GM12878 (cell line): ENCODE results near the gene INHA. TPM values are rescaled to one million over a fixed set of nuclear protein-coding genes. Genes with fewer than 3 reads are reported as not detected.

Experiments used
- ATAC-seq: fragments of 200-7000 bp; cut with Tn5 transposase; 3 replicates; pipeline ENCODE4 v1.9.1; 2020; ENCODE audit warnings: mild to moderate bottlenecking, moderate library complexity
- BruUV-seq: library from RNA; stranded (reverse); fragments of 400-500 nt; replicated peaks from 2 replicates; lab custom pipeline; 2021; lab: Mats Ljungman, UMichigan
- CTCF ChIA-PET: fragments of 300-600 bp; sonication (Branson Sonifier 250); formaldehyde crosslinking; extraction: SDS; loops from one replicate; lab custom pipeline; 2021; ENCODE audit warnings: inconsistent platforms; lab: Yijun Ruan, JAX
- POLR2A ChIA-PET: fragments of 350-600 bp; formaldehyde crosslinking; extraction: SDS; loops from one replicate; lab custom pipeline; 2021; ENCODE audit warnings: inconsistent platforms; lab: Charles Lee
- RAD21 ChIA-PET: fragments of 300-600 bp; sonication (Branson Sonifier 250); formaldehyde crosslinking; loops from one replicate; lab custom pipeline; 2023; ENCODE audit warnings: antibody characterized with exemption; ENCODE audit not compliant: unreplicated experiment; lab: Charles Lee
- SMC1A ChIA-PET: fragments of 300-600 bp; sonication (Branson Sonifier 250); formaldehyde crosslinking; loops from one replicate; lab custom pipeline; 2023; ENCODE audit not compliant: unreplicated experiment, uncharacterized antibody; lab: Charles Lee
- DNase-seq: peaks from one replicate; pipeline ENCODE4 v3.0.0-alpha.2; 2011; ENCODE audit warnings: low read depth, low spot score
- FAIRE-seq: peaks from 3 replicates; lab custom pipeline; 2011; peaks lifted over from hg19 to GRCh38; lab: Jason Lieb, UNC
- H2AFZ ChIP-seq: 2 replicates; pipeline ENCODE4 v1.6.0; 2011; ENCODE audit warnings: low read depth, low read length, control low read depth; ENCODE audit not compliant: control insufficient read depth
- H3K27ac ChIP-seq: 2 replicates; pipeline ENCODE4 v1.5.1; 2011; ENCODE audit warnings: control low read depth; ENCODE audit not compliant: control insufficient read depth, insufficient read depth
- H3K27me3 ChIP-seq, 2 experiments: replicated peaks in 1 of 2; 2 replicates each; pipeline versions ENCODE4 v1.6.0 to v1.6.1; 2011; ENCODE audit warnings: low read length in 1 of 2; ENCODE audit not compliant: control insufficient read depth in 2 of 2, insufficient read depth in 2 of 2
- H3K36me3 ChIP-seq, 2 experiments: 2 replicates each; pipeline ENCODE4 v1.5.1; 2011; ENCODE audit warnings: low read length in 1 of 2; ENCODE audit not compliant: control insufficient read depth in 2 of 2, insufficient read depth in 2 of 2
- H3K4me1 ChIP-seq: 2 replicates; pipeline ENCODE4 v1.6.1; 2011; ENCODE audit warnings: mild to moderate bottlenecking, low read length, moderate library complexity, mixed read lengths; ENCODE audit not compliant: control insufficient read depth, insufficient read depth
- H3K4me2 ChIP-seq: 2 replicates; pipeline ENCODE4 v1.6.0; 2011; ENCODE audit warnings: control low read depth; ENCODE audit not compliant: control insufficient read depth, insufficient read depth
- H3K4me3 ChIP-seq: fragments of 200-600 bp; sonication (generic); 2 replicates; pipeline ENCODE4 v1.5.1; 2016
- H3K79me2 ChIP-seq: 2 replicates; pipeline ENCODE4 v1.6.0; 2011; ENCODE audit warnings: low read length; ENCODE audit not compliant: control insufficient read depth, insufficient read depth
- H3K9ac ChIP-seq: 2 replicates; pipeline ENCODE4 v1.8.0; 2011; ENCODE audit warnings: low read length, control low read depth, mixed read lengths; ENCODE audit not compliant: control insufficient read depth, insufficient read depth
- H3K9me3 ChIP-seq: replicated peaks from 3 replicates; pipeline ENCODE4 v1.5.1; 2011; ENCODE audit warnings: mild to moderate bottlenecking, low read length; ENCODE audit not compliant: control insufficient read depth, insufficient read depth
- H4K20me1 ChIP-seq: 2 replicates; pipeline ENCODE4 v1.6.0; 2011; ENCODE audit not compliant: control insufficient read depth, insufficient read depth
- BCL11A ChIP-seq: IDR thresholded peaks from 2 replicates; pipeline ENCODE4 v1.6.1; 2011; ENCODE audit warnings: low read depth, low read length
- SIN3A ChIP-seq: IDR thresholded peaks from 2 replicates; pipeline ENCODE4 v1.6.1; 2012; ENCODE audit warnings: low read depth, low read length, improper control_type of control experiment
- SKIL ChIP-seq: fragments of 450-650 bp; IDR thresholded peaks from 2 replicates; pipeline ENCODE4 v1.6.1; 2017; ENCODE audit warnings: mild to moderate bottlenecking, low read depth, inconsistent platforms; ENCODE audit not compliant: poor library complexity, severe bottlenecking
- TCF7 ChIP-seq: IDR thresholded peaks from 2 replicates; pipeline ENCODE4 v1.6.1; 2014; ENCODE audit warnings: antibody characterized with exemption, borderline replicate concordance
- ZBTB11 ChIP-seq: fragments of 450-650 bp; formaldehyde crosslinking; IDR thresholded peaks from 2 replicates; pipeline ENCODE4 v1.5.0; 2022; ENCODE audit warnings: mild to moderate bottlenecking, missing genetic modification characterization
- WGBS: methylation state at CpG from one replicate; pipeline ENCODE4 v1.1.6; 2016; ENCODE audit warnings: low lambda C conversion rate; ENCODE audit not compliant: insufficient replicate concordance, insufficient coverage; ENCODE audit errors: missing lambda C conversion rate; 5-methylcytosine and 5-hydroxymethylcytosine counted together
- in situ Hi-C: fragments of 300-500 bp; cut with MboI; formaldehyde crosslinking; loops from 9 replicates; pipeline ENCODE4 v1.14.3; 2018; ENCODE audit warnings: mixed read lengths
- intact Hi-C: fragments of 100-400 bp; cut with micrococcal nuclease; formaldehyde crosslinking; loops from one replicate; pipeline ENCODE4 v1.14.2; 2022; ENCODE audit not compliant: unreplicated experiment
- polyA plus RNA-seq, 11 experiments: library from polyadenylated mRNA; depleted of rRNA in 4 of 11; unstranded in 6 of 11; stranded (reverse) in 5 of 11; fragments of >200 nt; fragmentation: Nextera tagmentation in 4 of 11; fragmentation: Illumina TruSeq in 1 of 11; extraction: Ambion mirVana in 4 of 11; extraction: Trizol in 1 of 11; gene quantifications; 1 replicate in 1 of 11; 2 replicates in 10 of 11; pipeline versions ENCODE4 v1.2.1 to v1.2.3, GENCODE V29; 2011 to 2016; ENCODE audit warnings: inconsistent platforms in 2 of 11, missing spikeins in 2 of 11, low read depth in 1 of 11
- total RNA-seq, 4 experiments: library from RNA; depleted of rRNA in 3 of 4; stranded (reverse); fragments of >200 nt in 3 of 4; fragmentation: Illumina TruSeq in 1 of 4; extraction: Trizol in 1 of 4; gene quantifications; 2 replicates each; pipeline versions ENCODE4 v1.2.1 to v1.2.3, GENCODE V29; 2013 to 2021
- TF ChIP-seq, protein P1 (sequence below): IDR thresholded peaks from 2 replicates; pipeline ENCODE4 v1.6.1; 2012; ENCODE audit warnings: mild to moderate bottlenecking, low read depth, low read length

The INHA gene
- total and polyA plus RNA-seq, 10 of the 15 experiments (the other 5 are each of a cell fraction or from before 2014, with no cell fraction given), result not detected

- ChIA-PET POLR2A (no interaction called here), SMC1A (no interaction called here), CTCF (no interaction called here), RAD21 (interaction anchor here (0.6 to 1.8 kb wide), 2 partner anchors 14 to 778 kb away, joined by 3 to 5 read pairs; partner anchors contain the start of gene STK11IP)
- intact Hi-C loops, result no loop called here
- Histone ChIP-seq H3K27me3 (no peaks in the 10 kb centered on the region), H3K36me3 (peaks cover under 1 to 2% of the 10 kb centered on the region in 2 experiments; a peak in 3 of 4 replicates), H3K4me1 (0 out of 2 replicates have a peak, but pooled peaks cover 4% of the 10 kb centered on the region), H3K9ac (no peak overlapping the region), H4K20me1 (no peaks in the 10 kb centered on the region), H3K27ac (no peak overlapping the region), H3K4me3 (no peak overlapping the region), H3K4me2 (no peak overlapping the region), H3K9me3 (no peaks in the 10 kb centered on the region), H3K79me2 (no peaks in the 10 kb centered on the region), H2AFZ (no peak overlapping the region)
- in situ Hi-C loops, result no loop called here
- no peak for DNase-seq
- 75% methylated on average over 12 of the region's 12 CpGs for WGBS
- no TSS peak for BruUV-seq
- TF ChIP-seq TCF7 (no peak), ZBTB11 (CRISPR knock-in tag) (no peak), BCL11A (no peak), SKIL (no peak), SIN3A (no peak)
- TF ChIP-seq, protein P1, sequence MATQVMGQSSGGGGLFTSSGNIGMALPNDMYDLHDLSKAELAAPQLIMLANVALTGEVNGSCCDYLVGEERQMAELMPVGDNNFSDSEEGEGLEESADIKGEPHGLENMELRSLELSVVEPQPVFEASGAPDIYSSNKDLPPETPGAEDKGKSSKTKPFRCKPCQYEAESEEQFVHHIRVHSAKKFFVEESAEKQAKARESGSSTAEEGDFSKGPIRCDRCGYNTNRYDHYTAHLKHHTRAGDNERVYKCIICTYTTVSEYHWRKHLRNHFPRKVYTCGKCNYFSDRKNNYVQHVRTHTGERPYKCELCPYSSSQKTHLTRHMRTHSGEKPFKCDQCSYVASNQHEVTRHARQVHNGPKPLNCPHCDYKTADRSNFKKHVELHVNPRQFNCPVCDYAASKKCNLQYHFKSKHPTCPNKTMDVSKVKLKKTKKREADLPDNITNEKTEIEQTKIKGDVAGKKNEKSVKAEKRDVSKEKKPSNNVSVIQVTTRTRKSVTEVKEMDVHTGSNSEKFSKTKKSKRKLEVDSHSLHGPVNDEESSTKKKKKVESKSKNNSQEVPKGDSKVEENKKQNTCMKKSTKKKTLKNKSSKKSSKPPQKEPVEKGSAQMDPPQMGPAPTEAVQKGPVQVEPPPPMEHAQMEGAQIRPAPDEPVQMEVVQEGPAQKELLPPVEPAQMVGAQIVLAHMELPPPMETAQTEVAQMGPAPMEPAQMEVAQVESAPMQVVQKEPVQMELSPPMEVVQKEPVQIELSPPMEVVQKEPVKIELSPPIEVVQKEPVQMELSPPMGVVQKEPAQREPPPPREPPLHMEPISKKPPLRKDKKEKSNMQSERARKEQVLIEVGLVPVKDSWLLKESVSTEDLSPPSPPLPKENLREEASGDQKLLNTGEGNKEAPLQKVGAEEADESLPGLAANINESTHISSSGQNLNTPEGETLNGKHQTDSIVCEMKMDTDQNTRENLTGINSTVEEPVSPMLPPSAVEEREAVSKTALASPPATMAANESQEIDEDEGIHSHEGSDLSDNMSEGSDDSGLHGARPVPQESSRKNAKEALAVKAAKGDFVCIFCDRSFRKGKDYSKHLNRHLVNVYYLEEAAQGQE, result no peak
- no peak for ATAC-seq
- FAIRE-seq, result no peak
Measured at GRCh38 chr2:219611866-219612576, 39.9 kb downstream of the INHA start.
